HAP-1 (cell line): Measurements from ENCODE around the gene EPHB2.
"Not testable (repeated sequence)": the region's sequence is repeated elsewhere in the genome, so short reads cannot be mapped to it uniquely, and the experiment has no call there.

Experiments
- DNase-seq, 2 experiments: peaks; one replicate each; pipeline ENCODE4 v3.0.0-alpha.2; 2016 to 2020; ENCODE audit warnings: low spot score in 2 of 2
- H3K27me3 ChIP-seq: fragments of 250-450 bp; sonication (Bioruptor Pico); 2 replicates; pipeline ENCODE4 v1.5.1; 2020; ENCODE audit warnings: low read depth, mild to moderate bottlenecking, moderate library complexity
- H3K36me3 ChIP-seq: fragments of 250-450 bp; sonication (Bioruptor Pico); replicated peaks from 2 replicates; pipeline ENCODE4 v1.5.1; 2020; ENCODE audit warnings: mild to moderate bottlenecking
- H3K4me1 ChIP-seq: fragments of 250-450 bp; sonication (Bioruptor Pico); 2 replicates; pipeline ENCODE4 v1.5.1; 2020; ENCODE audit warnings: mild to moderate bottlenecking
- H3K4me3 ChIP-seq: fragments of 250-450 bp; sonication (Bioruptor Pico); 2 replicates; pipeline ENCODE4 v1.5.1; 2020; ENCODE audit warnings: mild to moderate bottlenecking, moderate library complexity
- H3K9me3 ChIP-seq: fragments of 250-450 bp; sonication (Bioruptor Pico); 2 replicates; pipeline ENCODE4 v1.5.1; 2020; ENCODE audit warnings: mild to moderate bottlenecking, moderate library complexity
- in situ Hi-C: fragments of 300-500 bp; cut with MboI; formaldehyde crosslinking; loops from 3 replicates; pipeline ENCODE4 v1.14.3; 2020; ENCODE audit warnings: low sequenced_read_pairs, inconsistent platforms, mixed read lengths

EPHB2 gene

GRCh38 chr1:22710701-22711049, at the start of gene EPHB2:
TSS of gene EPHB2 (plus strand) at chr1:22710839. CDS start at chr1:22710983, 144 bp downstream.
- H3K4me1 ChIP-seq, result no peaks in the 10 kb centered on the region; the same call in 1 of the 2 replicates
- H3K9me3 ChIP-seq, result no peaks in the 10 kb centered on the region
- in situ Hi-C loops, result no loop called here
- no peaks in the 10 kb centered on the region for H3K36me3 ChIP-seq
- DNase-seq, result peak; percentile 36 to 74
- no peaks in the 10 kb centered on the region for H3K27me3 ChIP-seq
- peak within 1 kb of the TSS; percentile 30 for H3K4me3 ChIP-seq

- Histone ChIP-seq H3K36me3 (no peaks in the 10 kb centered on the region), H3K4me1 (no peaks in the 10 kb centered on the region), H3K4me3 (no peak overlapping the region), H3K9me3 (no peaks in the 10 kb centered on the region), H3K27me3 (peaks cover 5% of the 10 kb centered on the region)
- no peak for DNase-seq
- in situ Hi-C loops, result loop anchor here (10.0 kb wide), 1 partner anchor 263 kb away; no protein-coding TSS in a partner anchor
Measured at GRCh38 chr1:22661880-22662279, 48.8 kb upstream of the EPHB2 start.

- Histone ChIP-seq H3K4me1 (no peaks in the 10 kb centered on the region), H3K9me3 (no peaks in the 10 kb centered on the region), H3K27me3 (peaks cover 3% of the 10 kb centered on the region), H3K36me3 (no peaks in the 10 kb centered on the region), H3K4me3 (no peak overlapping the region)
- in situ Hi-C loops, result loop anchor here (10.0 kb wide), 1 partner anchor 262 kb away; no protein-coding TSS in a partner anchor
- peak; percentile 8 to 53 for DNase-seq
Measured at GRCh38 chr1:22662318-22662717, 48.3 kb upstream of the EPHB2 start.

- no peak for DNase-seq
- no peak overlapping the region for H3K4me3 ChIP-seq
- H3K27me3 ChIP-seq, result peaks cover 6% of the 10 kb centered on the region; the same call in 1 of the 2 replicates
- H3K36me3 ChIP-seq, result no peaks in the 10 kb centered on the region
- in situ Hi-C loops, result loop anchor here (10.0 kb wide), 1 partner anchor 262 kb away; no protein-coding TSS in a partner anchor
- H3K9me3 ChIP-seq, result no peaks in the 10 kb centered on the region
- H3K4me1 ChIP-seq, result no peaks in the 10 kb centered on the region
Measured at GRCh38 chr1:22662986-22663408, 47.6 kb upstream of the EPHB2 start.

GRCh38 chr1:22665752-22666151, 44.9 kb upstream of the EPHB2 start:
- Histone ChIP-seq H3K9me3 (no peaks in the 10 kb centered on the region; the same call in 1 of the 2 replicates), H3K27me3 (peaks cover 20% of the 10 kb centered on the region; the same call in 1 of the 2 replicates), H3K4me1 (no peaks in the 10 kb centered on the region), H3K4me3 (no peak overlapping the region), H3K36me3 (no peaks in the 10 kb centered on the region)
- DNase-seq, result peak in 1 of 2 experiments; percentile 55
- in situ Hi-C loops, result loop anchor here (10.0 kb wide), 1 partner anchor 259 kb away; no protein-coding TSS in a partner anchor

GRCh38 chr1:22666412-22666811, 44.2 kb upstream of the EPHB2 start:
- Histone ChIP-seq H3K27me3 (peaks cover 20% of the 10 kb centered on the region; the same call in 1 of the 2 replicates), H3K36me3 (no peaks in the 10 kb centered on the region), H3K4me3 (no peak overlapping the region), H3K4me1 (no peaks in the 10 kb centered on the region), H3K9me3 (no peaks in the 10 kb centered on the region; the same call in 1 of the 2 replicates)
- DNase-seq, result no peak
- in situ Hi-C loops, result loop anchor here (10.0 kb wide), 1 partner anchor 258 kb away; no protein-coding TSS in a partner anchor

DNA sequence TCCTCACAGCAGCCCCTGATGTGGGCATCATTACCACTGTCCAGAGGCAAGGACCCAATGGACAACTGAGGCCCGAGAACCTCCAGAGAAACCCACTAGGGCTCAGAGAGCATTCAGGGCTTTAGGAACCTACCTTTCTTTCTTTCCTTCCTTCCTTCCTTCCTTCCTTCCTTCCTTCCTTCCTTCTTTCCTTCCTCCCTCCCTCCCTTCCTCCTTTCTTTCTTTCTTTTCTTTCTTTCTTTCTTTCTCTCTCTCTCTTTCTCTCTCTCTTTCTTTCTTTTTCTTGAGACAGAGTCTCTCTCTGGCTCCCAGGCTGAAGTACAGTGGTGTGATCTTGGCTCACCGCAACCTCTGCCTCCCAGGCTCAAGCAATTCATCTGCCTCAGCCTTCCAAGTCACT, 41.8 kb upstream of the EPHB2 start:
- not testable (repeated sequence) for H3K4me3 ChIP-seq, H3K36me3 ChIP-seq, DNase-seq, H3K9me3 ChIP-seq, H3K4me1 ChIP-seq
- in situ Hi-C loops, result loop anchor here (10.0 kb wide), 1 partner anchor 256 kb away; no protein-coding TSS in a partner anchor
- H3K27me3 ChIP-seq, result peaks cover 20% of the 10 kb centered on the region; the same call in 1 of the 2 replicates

DNA sequence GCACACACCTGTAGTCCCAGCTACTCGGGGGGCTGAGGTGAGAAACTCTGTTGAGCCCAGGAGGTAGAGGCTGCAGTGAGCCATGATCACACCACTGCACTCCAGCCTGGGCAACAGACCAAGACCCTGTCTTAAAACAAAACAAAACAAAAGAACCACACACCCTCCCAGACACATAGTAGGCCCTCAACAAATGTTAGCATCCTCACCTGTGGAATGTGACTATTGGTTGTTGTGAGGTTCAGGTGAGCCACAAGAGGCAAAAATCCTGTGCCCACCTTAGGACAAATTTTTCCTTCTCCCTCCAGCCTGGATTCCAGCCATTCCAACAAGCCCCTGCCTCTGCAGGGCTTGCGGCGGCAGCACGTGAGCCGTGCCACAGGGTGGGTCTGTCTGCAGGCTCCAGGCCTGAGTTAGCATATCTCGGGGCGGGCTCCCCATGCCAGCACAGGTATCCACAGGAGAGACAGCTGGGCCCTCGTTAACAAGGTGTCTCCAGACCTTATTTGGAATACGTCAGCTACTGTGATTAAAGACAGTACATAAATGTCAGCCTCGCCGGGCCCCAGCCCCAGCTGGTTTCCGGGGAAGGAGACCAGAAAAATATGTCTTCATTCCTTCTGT, 40.2 kb upstream of the EPHB2 start:
- peaks cover 24% of the 10 kb centered on the region; the same call in 1 of the 2 replicates for H3K27me3 ChIP-seq
- no peak for DNase-seq
- H3K4me1 ChIP-seq, result no peaks in the 10 kb centered on the region
- in situ Hi-C loops, result no loop called here
- no peaks in the 10 kb centered on the region for H3K36me3 ChIP-seq
- no peaks in the 10 kb centered on the region; the same call in 1 of the 2 replicates for H3K9me3 ChIP-seq
- no peak overlapping the region for H3K4me3 ChIP-seq

GRCh38 chr1:22671999-22672398, 38.6 kb upstream of the EPHB2 start:
- no peak overlapping the region for H3K4me3 ChIP-seq
- in situ Hi-C loops, result no loop called here
- H3K27me3 ChIP-seq, result peaks cover 24% of the 10 kb centered on the region; the same call in 1 of the 2 replicates
- H3K4me1 ChIP-seq, result no peaks in the 10 kb centered on the region
- no peaks in the 10 kb centered on the region; the same call in 1 of the 2 replicates for H3K9me3 ChIP-seq
- no peaks in the 10 kb centered on the region for H3K36me3 ChIP-seq
- DNase-seq, result no peak

GRCh38 chr1:22673486-22674409, 36.9 kb upstream of the EPHB2 start:
- H3K4me3 ChIP-seq, result no peak overlapping the region
- H3K4me1 ChIP-seq, result no peaks in the 10 kb centered on the region
- H3K9me3 ChIP-seq, result no peaks in the 10 kb centered on the region; the same call in 1 of the 2 replicates
- in situ Hi-C loops, result no loop called here
- peaks cover 11% of the 10 kb centered on the region; the same call in 1 of the 2 replicates for H3K27me3 ChIP-seq
- peak; percentile 36 to 66 for DNase-seq
- no peaks in the 10 kb centered on the region for H3K36me3 ChIP-seq

DNA sequence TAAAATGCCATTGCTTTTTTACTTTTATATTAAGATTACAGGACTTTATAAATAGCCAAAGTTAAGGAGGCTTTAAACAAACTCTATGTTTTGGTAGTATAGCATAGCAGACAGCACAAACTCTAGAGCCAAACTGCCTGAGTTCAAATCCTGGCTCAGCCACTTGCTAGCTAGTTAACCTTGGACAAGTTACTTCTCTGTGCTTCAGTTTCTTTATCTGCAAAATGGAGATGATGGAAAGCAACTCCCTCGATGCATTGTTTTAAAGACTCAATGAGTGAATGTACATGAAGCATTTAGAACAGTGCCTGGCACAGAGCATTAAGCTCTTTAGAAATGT, 36.3 kb upstream of the EPHB2 start:
- H3K4me3 ChIP-seq, result no peak overlapping the region
- no peaks in the 10 kb centered on the region for H3K36me3 ChIP-seq
- DNase-seq, result no peak
- H3K4me1 ChIP-seq, result no peaks in the 10 kb centered on the region
- H3K27me3 ChIP-seq, result peaks cover 8% of the 10 kb centered on the region; the same call in 1 of the 2 replicates
- H3K9me3 ChIP-seq, result no peaks in the 10 kb centered on the region; the same call in 1 of the 2 replicates
- in situ Hi-C loops, result no loop called here

DNA sequence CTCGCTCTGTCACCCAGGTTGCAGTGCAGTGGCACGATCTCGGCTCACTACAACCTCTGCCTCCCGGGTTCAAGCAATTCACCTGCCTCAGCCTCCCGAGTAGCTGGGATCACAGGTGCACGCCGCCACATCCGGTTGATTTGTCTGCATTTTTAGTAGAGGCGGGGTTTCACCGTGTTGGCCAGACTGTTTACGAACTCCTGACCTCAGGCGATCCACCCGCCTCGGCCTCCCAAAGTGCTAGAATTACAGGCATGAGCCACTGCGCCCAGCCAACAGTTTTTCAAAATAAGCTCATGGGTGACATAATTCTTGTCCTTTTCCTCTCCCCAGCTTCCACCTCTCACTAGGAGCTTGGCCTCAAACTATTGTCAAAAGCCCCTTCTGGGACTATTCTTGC, 34.5 kb upstream of the EPHB2 start:
- H3K4me1 ChIP-seq, H3K27me3 ChIP-seq, H3K36me3 ChIP-seq, DNase-seq, H3K4me3 ChIP-seq, in situ Hi-C loops, H3K9me3 ChIP-seq: not testable (repeated sequence)

GRCh38 chr1:22676916-22677583, 33.6 kb upstream of the EPHB2 start:
- H3K4me1 ChIP-seq, result no peaks in the 10 kb centered on the region
- H3K4me3 ChIP-seq, result no peak overlapping the region
- H3K27me3 ChIP-seq, result peaks cover 5% of the 10 kb centered on the region; the same call in 1 of the 2 replicates
- no peaks in the 10 kb centered on the region for H3K9me3 ChIP-seq
- in situ Hi-C loops, result no loop called here
- DNase-seq, result no peak
- H3K36me3 ChIP-seq, result no peaks in the 10 kb centered on the region
